ENCODE data around the gene GCNT4. TPM values are rescaled to one million over a fixed set of nuclear protein-coding genes. Genes with fewer than 3 reads are reported as not detected.

The GCNT4 gene
- polyA plus RNA-seq, 10 donors: 0.05 to 0.95 (median 0.12) TPM

GRCh38 chr5:75053304-75054133 is 1.2 kb upstream of the GCNT4 start:
- DNase-seq: peak in 2 of 3 donors; percentile 67 to 90

GRCh38 chr5:75053054-75053303 is 621 bp upstream of the GCNT4 start:
- no peak for DNase-seq

GRCh38 chr5:75051217-75051751 is 1.1 kb downstream of the GCNT4 start:
- peak in 1 of 3 donors; percentile 12 for DNase-seq

- DNase-seq: peak in 1 of 3 donors; percentile 21
These were observed 1.9 kb downstream of the GCNT4 start for GRCh38 chr5:75050415-75050814.

- DNase-seq: peak in 2 of 3 donors; percentile 27 to 36
These were observed 2.7 kb downstream of the GCNT4 start for GRCh38 chr5:75049456-75050351.

- DNase-seq: peak in 1 of 3 donors; percentile 36
These were observed 3.9 kb downstream of the GCNT4 start for GRCh38 chr5:75048457-75048953.

- DNase-seq: no peak
These were observed 5.0 kb downstream of the GCNT4 start for GRCh38 chr5:75047356-75047755.

- DNase-seq: no peak
These were observed 5.8 kb downstream of the GCNT4 start for GRCh38 chr5:75046366-75047142.

- no peak for DNase-seq
These were observed 7.3 kb downstream of the GCNT4 start for GRCh38 chr5:75045071-75045470.

GRCh38 chr5:75044406-75044805 is 8.0 kb downstream of the GCNT4 start:
- no peak for DNase-seq

- DNase-seq: no peak
These were observed 8.6 kb downstream of the GCNT4 start for GRCh38 chr5:75043633-75044264.

GRCh38 chr5:75042522-75042921 is 9.8 kb downstream of the GCNT4 start:
- no peak for DNase-seq

GRCh38 chr5:75040973-75041372 is 11.4 kb downstream of the GCNT4 start:
- DNase-seq: no peak

GRCh38 chr5:75037106-75037505 is 15.3 kb downstream of the GCNT4 start:
- DNase-seq: no peak

GRCh38 chr5:75034137-75034739 is 18.1 kb downstream of the GCNT4 start:
- DNase-seq: no peak

- DNase-seq: no peak
These were observed 21.0 kb downstream of the GCNT4 start for GRCh38 chr5:75031366-75031765.

- DNase-seq: no peak
These were observed 24.3 kb downstream of the GCNT4 start for GRCh38 chr5:75028090-75028489.

- no peak for DNase-seq
These were observed 28.8 kb downstream of the GCNT4 start for GRCh38 chr5:75023368-75024159.

GRCh38 chr5:75021800-75022199 is 30.6 kb downstream of the GCNT4 start:
- no peak for DNase-seq

GRCh38 chr5:75021219-75021618 is 31.1 kb downstream of the GCNT4 start:
- no peak for DNase-seq

Measured in muscle of back (tissue), 11 donors.